KOPT-K1 (cell line): ENCODE data around the gene IL1RAPL2.

Source experiments
- H3K27ac ChIP-seq: fragments of 200-600 bp; sonication (generic); 2 replicates; pipeline ENCODE4 v1.5.1; 2016; ENCODE audit warnings: antibody characterized with exemption, mild to moderate bottlenecking, low read depth, low read length; ENCODE audit not compliant: poor library complexity, severe bottlenecking
- H3K36me3 ChIP-seq: fragments of 200-600 bp; sonication (generic); 2 replicates; pipeline ENCODE4 v1.5.1; 2017; ENCODE audit warnings: antibody characterized with exemption, mild to moderate bottlenecking, low read length, moderate library complexity; ENCODE audit not compliant: insufficient read depth
- H3K9me3 ChIP-seq: fragments of 200-600 bp; sonication (generic); 2 replicates; pipeline ENCODE4 v1.5.1; 2017; ENCODE audit warnings: antibody characterized with exemption, low read length, mild to moderate bottlenecking; ENCODE audit not compliant: insufficient read depth, poor library complexity, severe bottlenecking

Gene IL1RAPL2

GRCh38 chrX:105263171-105263570, 697.2 kb downstream of the IL1RAPL2 start:
- no peaks in the 10 kb centered on the region for H3K9me3 ChIP-seq
- no peaks in the 10 kb centered on the region for H3K36me3 ChIP-seq
- no peak overlapping the region for H3K27ac ChIP-seq

GRCh38 chrX:105263801-105264200, 697.8 kb downstream of the IL1RAPL2 start:
- Histone ChIP-seq H3K9me3 (no peaks in the 10 kb centered on the region), H3K27ac (no peak overlapping the region), H3K36me3 (no peaks in the 10 kb centered on the region)

GRCh38 chrX:105265093-105265492, 699.1 kb downstream of the IL1RAPL2 start:
- Histone ChIP-seq H3K27ac (no peak overlapping the region), H3K9me3 (no peaks in the 10 kb centered on the region), H3K36me3 (no peaks in the 10 kb centered on the region)

GRCh38 chrX:105266456-105266855, 700.5 kb downstream of the IL1RAPL2 start:
- H3K36me3 ChIP-seq: no peaks in the 10 kb centered on the region
- no peak overlapping the region for H3K27ac ChIP-seq
- H3K9me3 ChIP-seq: no peaks in the 10 kb centered on the region

GRCh38 chrX:105267167-105267566, 701.2 kb downstream of the IL1RAPL2 start:
- Histone ChIP-seq H3K9me3 (no peaks in the 10 kb centered on the region), H3K36me3 (no peaks in the 10 kb centered on the region), H3K27ac (no peak overlapping the region)

- Histone ChIP-seq H3K27ac (no peak overlapping the region), H3K9me3 (no peaks in the 10 kb centered on the region)
Observed at GRCh38 chrX:105269386-105269785, 703.4 kb downstream of the IL1RAPL2 start.

GRCh38 chrX:105273326-105273725, 707.3 kb downstream of the IL1RAPL2 start:
- H3K9me3 ChIP-seq: no peaks in the 10 kb centered on the region
- no peaks in the 10 kb centered on the region for H3K36me3 ChIP-seq
- no peak overlapping the region for H3K27ac ChIP-seq

More at GRCh38 chrX:105269386-105269785, 703.4 kb downstream of the IL1RAPL2 start:
- H3K36me3 ChIP-seq: no peaks in the 10 kb centered on the region

- no peak overlapping the region for H3K27ac ChIP-seq
- H3K36me3 ChIP-seq: no peaks in the 10 kb centered on the region
Observed at GRCh38 chrX:105274091-105274490, 708.1 kb downstream of the IL1RAPL2 start.

GRCh38 chrX:105277132-105277531, 711.1 kb downstream of the IL1RAPL2 start:
- Histone ChIP-seq H3K27ac (no peak overlapping the region), H3K9me3 (no peaks in the 10 kb centered on the region), H3K36me3 (no peaks in the 10 kb centered on the region)

More at GRCh38 chrX:105274091-105274490, 708.1 kb downstream of the IL1RAPL2 start:
- no peaks in the 10 kb centered on the region for H3K9me3 ChIP-seq

GRCh38 chrX:105282077-105282476, 716.1 kb downstream of the IL1RAPL2 start:
- H3K36me3 ChIP-seq: no peaks in the 10 kb centered on the region
- H3K9me3 ChIP-seq: no peaks in the 10 kb centered on the region

GRCh38 chrX:105297041-105297440, 731.0 kb downstream of the IL1RAPL2 start:
- Histone ChIP-seq H3K9me3 (no peaks in the 10 kb centered on the region), H3K27ac (no peak overlapping the region), H3K36me3 (no peaks in the 10 kb centered on the region)

More at GRCh38 chrX:105282077-105282476, 716.1 kb downstream of the IL1RAPL2 start:
- no peak overlapping the region for H3K27ac ChIP-seq

GRCh38 chrX:105299286-105299685, 733.3 kb downstream of the IL1RAPL2 start:
- Histone ChIP-seq H3K9me3 (no peaks in the 10 kb centered on the region), H3K36me3 (no peaks in the 10 kb centered on the region), H3K27ac (no peak overlapping the region)

GRCh38 chrX:105302246-105302645, 736.2 kb downstream of the IL1RAPL2 start:
- Histone ChIP-seq H3K9me3 (no peaks in the 10 kb centered on the region), H3K36me3 (no peaks in the 10 kb centered on the region), H3K27ac (no peak overlapping the region)

- no peak overlapping the region for H3K27ac ChIP-seq
- no peaks in the 10 kb centered on the region for H3K36me3 ChIP-seq
- no peaks in the 10 kb centered on the region for H3K9me3 ChIP-seq
Observed at GRCh38 chrX:105307762-105308161, 741.8 kb downstream of the IL1RAPL2 start.

- Histone ChIP-seq H3K27ac (no peak overlapping the region), H3K9me3 (no peaks in the 10 kb centered on the region), H3K36me3 (no peaks in the 10 kb centered on the region)
Observed at GRCh38 chrX:105313596-105313995, 747.6 kb downstream of the IL1RAPL2 start.

- Histone ChIP-seq H3K27ac (no peak overlapping the region), H3K36me3 (no peaks in the 10 kb centered on the region), H3K9me3 (no peaks in the 10 kb centered on the region)
Observed at GRCh38 chrX:105314458-105314857, 748.5 kb downstream of the IL1RAPL2 start.
